Measurements from ENCODE around the gene FERMT2.

Gene FERMT2

DNA sequence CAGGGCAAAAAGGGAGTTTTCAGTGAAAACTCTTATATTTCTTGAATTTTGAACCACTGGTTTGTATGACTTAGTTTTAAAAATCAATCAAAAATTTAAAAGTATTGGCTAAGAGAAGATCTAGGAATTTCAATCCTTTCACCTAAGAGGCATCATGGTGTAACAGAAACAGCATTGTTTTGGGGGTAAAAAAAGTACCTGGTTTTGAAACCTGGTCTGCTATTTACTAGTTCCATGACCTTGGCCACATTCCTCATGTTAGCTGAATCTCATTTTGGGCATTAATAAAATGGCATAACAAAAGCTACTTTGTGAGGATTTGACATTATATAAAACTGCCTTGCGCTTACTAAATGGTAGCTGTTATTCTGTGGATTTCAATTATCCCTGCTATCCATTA, 142.7 kb downstream of the FERMT2 start:
- DNase-seq, result no peak

Data from NCI-H1048 (cell line).